Measurements from ENCODE around the gene CROCC2.

Gene CROCC2

GRCh38 chr2:240875228-240876034, 30.7 kb upstream of the CROCC2 start:
- no peak for DNase-seq (ENCODE audit: low read depth in 2 of 3, low spot score in 2 of 3)

DNA sequence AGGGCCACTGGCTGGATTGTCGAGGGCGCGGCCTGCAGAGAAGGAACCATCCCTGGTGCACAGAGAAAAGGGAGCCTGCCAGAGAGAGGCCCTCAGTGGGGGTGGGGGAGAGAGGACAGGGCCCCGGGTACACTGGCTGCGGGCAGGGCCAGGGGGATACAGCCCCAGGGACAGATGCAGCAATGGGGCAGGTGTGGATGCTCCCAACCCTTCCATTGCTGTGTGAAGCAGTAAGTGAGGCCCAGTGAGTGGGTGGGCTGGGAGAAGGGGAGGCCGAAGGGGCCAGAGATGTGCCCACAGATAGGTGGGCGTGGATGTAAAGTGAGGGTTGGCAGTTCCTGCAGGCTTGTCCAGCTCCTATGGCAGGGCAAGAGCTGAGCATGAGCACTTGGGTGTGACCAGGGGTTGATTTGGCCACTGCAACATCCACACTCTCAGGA, 30.1 kb upstream of the CROCC2 start:
- no peak for DNase-seq (ENCODE audit: low read depth in 2 of 3, low spot score in 2 of 3)

- DNase-seq (ENCODE audit: low read depth in 2 of 3, low spot score in 2 of 3): no peak
Observed at GRCh38 chr2:240876475-240877251, 29.5 kb upstream of the CROCC2 start.

DNA sequence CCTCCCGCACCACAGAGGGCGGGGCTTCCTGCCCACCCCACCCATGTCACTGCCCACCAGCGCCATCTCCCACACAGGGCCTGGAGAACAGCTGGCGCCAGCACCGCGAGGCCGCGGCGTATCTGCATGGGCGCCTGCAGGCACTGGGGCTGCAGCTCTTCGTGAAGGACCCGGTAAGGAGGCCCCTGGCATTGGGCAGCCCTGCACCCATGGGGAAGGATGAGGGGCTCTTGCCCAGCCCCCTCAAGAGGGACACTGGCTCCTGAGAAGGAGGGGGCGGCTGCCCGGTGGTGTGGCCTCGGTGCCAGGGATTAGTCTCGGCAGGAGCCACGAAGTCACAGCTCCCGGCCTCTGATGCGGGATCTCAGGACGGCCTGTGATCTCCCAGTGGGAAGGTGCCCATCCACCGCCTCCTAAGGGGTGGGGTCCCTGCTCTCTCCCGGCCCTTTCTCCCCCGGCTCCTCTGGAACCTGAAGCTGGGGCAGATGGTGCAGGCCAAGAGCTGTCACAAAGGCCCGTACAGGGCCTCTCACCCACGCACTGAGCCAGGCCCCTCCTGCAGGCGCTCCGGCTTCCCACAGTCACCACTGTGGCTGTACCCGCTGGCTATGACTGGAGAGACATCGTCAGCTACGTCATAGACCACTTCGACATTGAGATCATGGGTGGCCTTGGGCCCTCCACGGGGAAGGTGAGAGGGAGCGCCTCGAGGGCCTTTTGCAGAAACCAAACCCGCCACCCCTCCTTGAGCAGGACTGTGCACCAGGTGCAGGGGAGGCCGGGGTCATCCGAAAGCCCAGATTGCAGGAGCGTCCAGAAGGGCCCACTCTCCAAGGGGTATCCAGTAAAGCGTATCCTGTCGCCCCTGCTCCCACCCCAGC, 28.4 kb upstream of the CROCC2 start:
- DNase-seq (ENCODE audit: low read depth in 2 of 3, low spot score in 2 of 3): no peak

- DNase-seq (ENCODE audit: low read depth in 2 of 3, low spot score in 2 of 3): no peak
Observed at GRCh38 chr2:240878341-240878936, 27.7 kb upstream of the CROCC2 start.

GRCh38 chr2:240879105-240879504, 27.0 kb upstream of the CROCC2 start:
- DNase-seq (ENCODE audit: low read depth in 2 of 3, low spot score in 2 of 3): no peak

- DNase-seq (ENCODE audit: low read depth in 2 of 3, low spot score in 2 of 3): no peak
Observed at GRCh38 chr2:240881913-240882312, 24.2 kb upstream of the CROCC2 start.

- DNase-seq (ENCODE audit: low read depth in 2 of 3, low spot score in 2 of 3): no peak
Observed at GRCh38 chr2:240884221-240884620, 21.9 kb upstream of the CROCC2 start.

DNA sequence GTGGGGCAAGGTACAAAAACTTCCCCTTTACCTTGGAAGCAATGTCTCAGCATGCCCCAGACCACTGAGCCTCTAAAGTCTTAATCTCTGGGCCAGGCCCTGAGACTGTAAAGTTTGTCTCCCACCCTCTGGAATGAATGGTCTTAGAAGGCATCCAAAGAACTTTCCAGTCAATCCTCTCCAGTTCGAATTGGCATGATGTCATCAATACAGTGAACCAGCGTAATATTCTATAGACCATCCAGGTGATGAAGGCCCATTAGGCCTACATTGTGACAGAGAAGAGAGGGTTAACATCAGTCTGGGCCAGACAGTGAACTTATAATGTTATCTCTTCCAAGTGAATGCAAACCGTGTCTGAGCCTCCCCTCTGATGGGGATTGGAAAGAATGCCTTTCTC, 21.4 kb upstream of the CROCC2 start:
- no peak for DNase-seq (ENCODE audit: low read depth in 2 of 3, low spot score in 2 of 3)

DNA sequence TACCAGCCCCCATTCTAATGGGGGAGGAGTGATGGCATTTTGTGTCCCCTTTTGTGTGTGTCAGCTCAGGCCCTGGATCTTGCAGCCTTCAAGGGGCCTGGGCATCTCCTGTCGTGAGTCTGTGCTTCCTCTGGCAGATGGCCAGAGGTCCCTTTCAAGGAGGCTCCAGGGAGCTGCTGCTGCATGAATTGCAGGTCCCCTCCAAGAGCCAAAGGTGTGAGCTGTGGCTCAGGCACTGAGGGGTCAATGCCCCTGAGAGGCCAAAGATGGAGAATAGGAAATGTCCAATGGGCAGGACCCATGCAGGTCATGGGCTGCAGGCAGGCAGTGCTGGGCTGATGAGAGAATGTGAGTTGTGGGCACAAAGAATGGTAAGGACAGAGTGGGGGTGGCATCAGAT, 20.6 kb upstream of the CROCC2 start:
- no peak for DNase-seq (ENCODE audit: low read depth in 2 of 3, low spot score in 2 of 3)

DNA sequence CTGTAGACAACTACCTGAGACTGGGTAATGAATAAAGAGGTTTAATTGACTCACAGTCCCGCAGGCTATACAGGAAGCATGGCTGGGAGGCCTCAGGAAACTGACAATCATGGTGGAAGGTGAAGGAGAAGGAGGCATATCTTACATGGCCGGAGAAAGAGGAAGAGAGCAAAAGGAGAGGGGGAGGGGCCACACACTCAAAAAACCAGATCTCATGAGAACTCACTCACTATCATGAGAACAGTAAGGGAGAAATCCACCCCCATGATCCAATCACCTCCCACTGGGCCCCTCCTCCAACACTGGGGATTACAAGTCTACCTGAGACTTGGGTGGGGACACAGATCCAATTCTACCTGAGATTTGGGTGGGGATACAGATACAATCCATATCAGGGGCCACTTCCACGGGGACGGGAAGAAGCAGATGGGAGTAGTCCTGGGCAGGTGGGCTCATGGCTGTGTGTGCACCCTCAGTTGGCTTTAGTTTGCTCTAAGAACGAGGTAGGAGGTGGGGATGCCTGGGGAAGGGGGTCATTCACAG, 20.0 kb upstream of the CROCC2 start:
- DNase-seq (ENCODE audit: low read depth in 2 of 3, low spot score in 2 of 3): no peak

GRCh38 chr2:240886678-240887609, 19.2 kb upstream of the CROCC2 start:
- DNase-seq (ENCODE audit: low read depth in 2 of 3, low spot score in 2 of 3): no peak

- DNase-seq (ENCODE audit: low read depth in 2 of 3, low spot score in 2 of 3): no peak
Observed at GRCh38 chr2:240887631-240888030, 18.5 kb upstream of the CROCC2 start.

- no peak for DNase-seq (ENCODE audit: low read depth in 2 of 3, low spot score in 2 of 3)
Observed at GRCh38 chr2:240888130-240888889, 17.8 kb upstream of the CROCC2 start.

- DNase-seq (ENCODE audit: low read depth in 2 of 3, low spot score in 2 of 3): no peak
Observed at GRCh38 chr2:240888890-240889573, 17.1 kb upstream of the CROCC2 start.

- no peak for DNase-seq (ENCODE audit: low read depth in 2 of 3, low spot score in 2 of 3)
Observed at GRCh38 chr2:240889601-240890560, 16.3 kb upstream of the CROCC2 start.

- no peak for DNase-seq (ENCODE audit: low read depth in 2 of 3, low spot score in 2 of 3)
Observed at GRCh38 chr2:240890691-240891090, 15.4 kb upstream of the CROCC2 start.
